GM21423 (cell line): ENCODE results near the gene NTN3.

Experiments used
- ATAC-seq: cut with Tn5 transposase; IDR thresholded peaks from one replicate; pipeline ENCODE4 v1.9.1; 2021; ENCODE audit warnings: mild to moderate bottlenecking, moderate library complexity; ENCODE audit not compliant: unreplicated experiment

The NTN3 gene

DNA sequence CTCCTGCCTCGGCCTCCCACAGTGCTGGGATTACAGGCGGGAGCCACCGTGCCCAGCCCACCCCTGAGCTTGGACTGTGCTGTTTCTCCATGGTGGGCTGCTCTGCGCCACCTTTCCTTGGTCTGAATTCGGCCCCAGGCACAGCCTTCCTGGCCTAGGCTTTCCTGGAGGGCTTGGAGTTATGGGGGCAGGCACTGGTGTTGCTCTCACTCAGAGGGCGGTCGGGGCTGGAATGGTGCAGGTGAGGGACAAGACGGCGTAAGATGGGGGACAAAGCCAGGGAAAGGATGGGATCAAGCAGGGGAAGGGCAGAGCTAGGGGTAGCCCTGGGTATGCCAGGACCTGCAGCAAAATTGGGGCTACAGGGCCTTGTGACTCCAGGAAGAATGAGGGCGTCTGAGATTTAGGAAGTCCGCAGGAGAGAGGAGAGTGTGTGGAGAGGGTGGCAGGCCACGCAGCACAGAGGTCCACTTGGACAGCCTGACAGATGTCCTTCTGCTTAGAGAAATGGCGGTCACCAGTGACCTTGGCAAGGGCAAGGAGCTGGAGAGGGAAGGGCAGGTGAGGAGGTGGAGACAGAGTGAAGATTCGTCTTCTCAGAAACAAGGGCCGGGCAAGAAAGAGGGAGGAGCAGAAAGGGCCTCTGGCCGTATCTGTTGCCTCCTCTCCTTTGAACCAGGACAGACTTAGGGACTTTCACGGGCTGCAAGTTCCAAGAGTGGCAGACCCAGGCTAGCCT is 41.1 kb downstream of the NTN3 start:
- ATAC-seq = no peak

DNA sequence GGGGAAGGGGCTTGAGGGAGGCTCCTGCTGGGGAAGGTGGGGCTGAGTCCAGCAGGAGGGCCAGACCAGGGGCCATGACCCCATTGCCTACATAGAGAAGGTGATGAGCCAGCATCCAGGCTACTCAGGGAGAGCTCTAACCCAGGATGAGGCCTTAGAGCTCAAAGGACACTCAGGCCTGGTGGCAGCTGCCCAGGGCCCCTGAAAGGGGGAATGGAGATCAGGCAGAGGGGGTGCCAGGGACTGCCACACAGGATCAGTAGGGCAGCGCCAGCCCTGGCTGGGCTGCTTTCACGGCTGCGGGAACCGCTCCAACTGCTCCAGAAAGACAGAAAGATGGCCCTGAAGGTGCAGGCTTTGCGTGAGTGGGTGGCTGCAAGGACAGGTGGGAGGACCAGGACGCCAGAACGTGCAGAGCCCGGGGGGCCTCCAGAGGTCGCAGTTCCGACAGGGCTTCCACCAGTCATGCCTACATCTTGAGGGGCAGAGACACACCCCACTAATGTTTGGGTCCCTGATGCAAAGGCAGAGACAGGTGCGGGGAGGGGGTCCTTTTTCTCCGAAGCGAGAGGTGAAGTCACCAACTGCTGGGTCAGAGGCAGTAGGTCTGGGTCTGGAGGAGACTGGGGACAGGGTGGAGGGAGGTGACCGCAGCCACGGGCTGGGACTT is 41.8 kb downstream of the NTN3 start:
- peak; percentile 1 for ATAC-seq

DNA sequence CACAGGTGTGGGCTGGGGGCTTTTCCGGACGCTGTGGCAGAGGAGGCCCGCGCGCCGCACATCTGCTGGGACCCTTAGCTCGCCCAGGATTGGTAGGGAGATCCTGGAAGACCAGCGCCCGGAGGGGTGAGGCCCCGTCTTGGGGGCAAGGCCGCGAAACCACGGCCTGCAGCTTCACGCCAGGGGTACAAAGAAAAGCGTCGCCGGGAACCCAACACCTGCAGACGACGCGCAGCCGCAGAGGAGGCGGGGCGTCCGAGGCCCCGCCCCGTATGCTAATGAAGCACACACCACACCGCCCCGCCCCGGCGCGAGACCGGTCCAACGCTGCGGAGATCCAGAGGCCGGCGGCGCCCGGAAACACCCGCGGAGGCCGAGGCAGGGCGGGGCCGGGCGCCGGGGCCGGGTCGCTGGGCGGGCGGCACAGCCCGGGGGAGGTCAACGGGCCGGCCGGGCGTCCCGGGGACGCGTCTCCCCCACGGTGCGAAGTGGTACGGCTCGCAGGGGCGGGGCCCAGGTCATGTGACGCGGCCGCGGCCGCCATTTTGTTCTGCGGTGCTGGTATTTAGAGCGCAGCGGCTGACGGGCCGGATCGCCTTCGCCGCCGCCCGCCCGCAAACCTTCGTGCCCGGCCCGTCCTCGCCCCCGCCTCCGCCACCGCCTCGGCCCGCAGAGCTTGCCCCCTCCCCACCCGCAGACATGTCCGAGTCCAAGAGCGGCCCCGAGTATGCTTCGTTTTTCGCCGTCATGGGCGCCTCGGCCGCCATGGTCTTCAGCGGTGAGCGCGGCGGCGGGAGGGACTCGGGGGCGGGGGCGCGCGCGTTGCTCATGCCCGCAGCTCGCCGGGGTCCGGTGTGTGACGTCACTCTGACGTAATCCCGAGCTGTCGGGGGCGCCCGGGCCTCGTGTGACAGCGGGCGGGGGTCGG is 42.6 kb downstream of the NTN3 start, which contains the start of gene ATP6V0C:
Gene ATP6V0C, plus strand, starts transcription at position 548 of the 928 bp plus-strand sequence. Its CDS starts 152 bp downstream, at position 700.
- ATAC-seq = peak; percentile 63

GRCh38 chr16:2514333-2515179 is 43.5 kb downstream of the NTN3 start:
- ATAC-seq = no peak

DNA sequence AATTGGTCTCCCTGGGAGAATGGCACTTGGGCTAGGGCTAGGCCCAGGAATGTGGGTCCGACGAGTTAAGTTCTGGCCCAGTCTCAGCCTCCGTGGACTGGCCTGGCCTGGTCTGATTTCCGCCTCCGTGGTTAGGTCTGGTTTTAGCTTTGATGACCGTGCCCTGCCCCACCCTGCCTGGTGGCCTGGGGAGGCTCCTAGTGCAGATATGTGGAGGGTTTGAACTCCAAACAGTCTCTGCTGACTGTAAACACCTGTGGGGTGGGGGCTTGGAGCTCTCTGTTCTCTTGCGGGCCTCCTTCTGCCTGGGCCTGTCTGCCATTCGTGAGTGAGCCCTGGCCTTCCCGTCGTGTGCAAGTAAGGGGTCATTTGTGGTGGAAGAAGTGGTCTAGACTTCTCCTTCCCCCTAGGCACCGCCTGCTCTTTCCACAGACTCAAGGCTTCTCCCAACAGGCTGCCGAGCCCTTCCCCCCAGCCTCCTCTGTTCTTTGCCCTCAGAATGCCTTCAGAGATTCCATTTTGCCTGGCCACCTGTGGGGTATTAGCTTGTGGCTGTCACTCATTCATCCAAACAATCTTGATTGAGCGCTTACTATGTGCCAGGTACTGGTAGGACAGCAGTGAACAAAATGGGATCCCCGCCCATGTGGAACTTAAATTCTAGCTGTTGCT is 44.2 kb downstream of the NTN3 start:
- no peak for ATAC-seq

DNA sequence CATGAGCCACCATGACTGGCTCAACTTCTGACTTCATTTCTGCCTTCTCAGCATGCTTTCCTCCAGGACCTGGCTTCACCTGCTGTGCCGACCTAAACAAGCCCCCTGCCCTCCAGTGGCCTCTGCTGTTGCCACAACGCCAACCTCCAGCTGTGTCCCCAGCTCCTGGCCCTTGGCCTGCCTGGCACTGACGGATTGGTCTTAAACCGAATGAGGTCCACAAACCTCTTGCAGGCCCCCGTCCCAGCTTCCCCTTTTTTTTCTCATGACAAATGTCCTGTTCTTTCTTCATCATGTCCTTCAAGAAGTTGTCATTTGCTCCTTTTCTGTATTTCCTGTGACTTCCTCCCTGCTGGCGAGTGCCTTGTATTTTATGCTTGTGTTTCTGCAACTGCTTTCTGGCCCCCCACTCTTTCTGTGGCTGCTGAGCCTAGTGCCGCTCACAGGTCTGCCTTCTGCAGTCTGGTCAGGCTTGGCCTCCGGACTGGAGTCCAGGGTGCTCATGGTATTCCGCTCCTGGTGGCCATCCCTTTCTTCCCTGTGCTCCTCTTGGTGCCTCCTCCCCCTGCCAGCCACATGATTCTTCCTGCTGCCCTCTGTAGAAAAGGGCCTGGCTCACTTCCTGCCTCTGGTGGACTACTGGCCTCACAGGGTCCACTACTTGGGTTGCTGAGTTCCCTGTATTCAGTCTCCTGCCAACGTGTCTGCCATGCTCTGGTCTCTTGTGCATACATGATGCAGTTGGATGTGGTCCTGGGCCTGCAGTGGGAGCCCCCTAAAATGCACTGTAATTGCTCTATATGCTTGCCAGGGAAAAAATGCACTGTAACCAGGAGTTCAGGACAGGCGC is 45.5 kb downstream of the NTN3 start:
- no peak for ATAC-seq

DNA sequence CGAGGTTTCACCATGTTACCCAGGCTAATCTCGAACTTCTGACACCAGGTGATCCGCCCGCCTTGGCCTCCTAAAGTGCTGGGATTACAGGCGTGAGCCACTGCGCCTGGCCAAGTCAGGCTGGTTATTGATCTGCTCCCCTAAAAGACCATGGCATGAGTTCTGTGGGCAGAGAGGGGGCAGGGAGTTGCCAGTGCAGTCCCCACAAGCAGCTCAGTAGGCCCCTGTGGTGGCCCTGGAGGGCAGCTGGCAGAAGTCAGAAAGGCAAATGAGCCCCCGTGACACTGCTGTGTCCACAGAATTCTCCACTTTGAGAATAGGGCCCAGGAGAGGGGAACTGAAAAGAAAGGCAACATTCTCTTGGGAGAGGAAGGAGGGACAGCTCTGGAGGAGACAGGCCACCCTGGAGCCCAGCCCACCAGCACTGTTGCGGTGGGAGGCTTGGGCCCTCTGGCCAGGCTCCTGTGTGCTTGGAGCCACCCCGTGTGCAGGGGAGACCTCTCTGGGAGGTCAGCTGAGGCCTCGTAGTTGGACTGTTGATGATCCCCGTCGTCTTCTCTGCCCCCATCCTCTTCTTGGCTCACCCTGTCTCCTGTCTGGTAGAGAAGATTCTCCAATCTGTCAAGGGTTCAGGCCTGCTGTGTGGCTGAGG is 47.0 kb downstream of the NTN3 start:
- ATAC-seq = no peak

- ATAC-seq = no peak
Observed at GRCh38 chr16:2518823-2519710, 48.0 kb downstream of the NTN3 start.

DNA sequence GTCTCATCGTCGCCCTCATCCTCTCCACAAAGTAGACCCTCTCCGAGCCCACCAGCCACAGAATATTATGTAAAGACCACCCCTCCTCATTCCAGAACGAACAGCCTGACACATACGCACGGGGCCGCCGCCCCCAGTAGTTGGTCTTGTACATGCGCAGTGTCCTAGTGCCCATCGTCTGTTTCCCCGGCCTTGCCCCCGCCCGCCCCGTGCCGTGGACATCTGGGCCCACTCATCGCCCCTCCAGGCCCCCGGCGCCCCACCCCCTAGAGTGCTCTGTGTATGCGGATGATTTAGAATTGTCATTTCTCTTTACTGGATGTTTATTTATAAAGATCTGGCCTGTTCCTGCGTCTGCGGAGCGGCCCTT is 48.6 kb downstream of the NTN3 start:
- ATAC-seq = no peak

GRCh38 chr16:2520097-2520783 is 49.1 kb downstream of the NTN3 start, which contains the start of gene AMDHD2:
AMDHD2 (plus strand) TSS chr16:2520371; CDS start chr16:2520459, 88 bp downstream.
- peak; percentile 54 for ATAC-seq

DNA sequence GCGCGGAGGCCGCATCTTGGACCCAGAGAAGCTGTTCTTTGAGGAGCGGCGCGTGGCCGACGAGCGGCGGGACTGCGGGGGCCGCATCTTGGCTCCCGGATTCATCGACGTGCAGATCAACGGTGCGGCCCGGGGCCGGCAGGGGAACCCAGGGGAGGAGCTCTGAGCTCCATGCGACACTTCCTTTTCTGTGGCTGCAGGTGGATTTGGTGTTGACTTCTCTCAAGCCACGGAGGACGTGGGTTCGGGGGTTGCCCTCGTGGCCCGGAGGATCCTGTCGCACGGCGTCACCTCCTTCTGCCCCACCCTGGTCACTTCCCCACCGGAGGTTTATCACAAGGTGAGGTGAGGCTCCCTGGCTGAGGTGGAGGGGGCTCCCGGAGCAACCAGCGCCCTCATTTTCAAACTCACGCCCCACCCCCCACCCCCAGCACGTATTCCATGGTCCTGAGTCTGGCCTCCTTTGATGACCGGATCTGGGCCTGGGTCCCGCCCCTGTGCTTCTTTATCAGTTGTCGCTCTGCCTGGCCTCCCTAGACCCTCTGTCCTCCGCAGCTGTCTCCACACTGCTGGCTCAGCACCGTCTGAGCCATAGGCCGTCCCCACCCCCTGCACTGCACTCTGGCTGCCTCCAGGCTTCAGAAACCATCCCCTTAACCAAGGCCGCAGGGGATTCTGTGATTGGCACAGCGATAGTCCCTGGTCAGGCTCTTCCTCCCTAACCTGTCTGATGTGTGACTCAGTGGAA is 49.9 kb downstream of the NTN3 start:
- ATAC-seq = peak; percentile 17
